GM20000 (cell line): ENCODE measurements around the gene P2RY6.
A peak's percentile ranks its signal among the peaks of the same experiment; 100 is the strongest.

Source experiments
- DNase-seq: peaks from one replicate; pipeline ENCODE4 v3.0.0; 2012; ENCODE audit warnings: low spot score
- CTCF ChIP-seq: IDR thresholded peaks from 2 replicates; pipeline ENCODE4 v1.5.1; 2012; ENCODE audit warnings: mild to moderate bottlenecking, control low read depth; ENCODE audit errors: extremely low read depth, missing control alignments

The P2RY6 gene

GRCh38 chr11:73312036-73312435 lies 39.9 kb downstream of the P2RY6 start:
- no peak for DNase-seq
- TF ChIP-seq CTCF, result no peak

- TF ChIP-seq CTCF, result no peak
- DNase-seq, result no peak
These were observed 40.8 kb downstream of the P2RY6 start for GRCh38 chr11:73312851-73313327.

- DNase-seq, result peak; percentile 39
- TF ChIP-seq CTCF, result no peak
These were observed 41.5 kb downstream of the P2RY6 start for GRCh38 chr11:73313652-73314051.

GRCh38 chr11:73314117-73314961 lies 42.2 kb downstream of the P2RY6 start:
- TF ChIP-seq CTCF, result no peak
- DNase-seq, result peak; percentile 58

GRCh38 chr11:73315293-73316020 lies 43.3 kb downstream of the P2RY6 start:
- no peak for DNase-seq

GRCh38 chr11:73316422-73316821 lies 44.3 kb downstream of the P2RY6 start:
- no peak for DNase-seq
- no peak for TF ChIP-seq CTCF

More at GRCh38 chr11:73315293-73316020, 43.3 kb downstream of the P2RY6 start:
- TF ChIP-seq CTCF, result no peak

GRCh38 chr11:73317373-73317772 lies 45.2 kb downstream of the P2RY6 start:
- no peak for TF ChIP-seq CTCF
- no peak for DNase-seq
